Glutamatergic neuron (in vitro differentiated cells): ENCODE results near the gene SLC35F3. TPM values are rescaled to one million over a fixed set of nuclear protein-coding genes. Genes with fewer than 3 reads are reported as not detected.

ENCODE experiments used
- DNase-seq: peaks from one replicate; pipeline ENCODE4 v3.0.0; 2022
- H3K27ac Mint-ChIP-seq: one replicate; pipeline ENCODE4 v1.8.0; 2020; ENCODE audit warnings: mild to moderate bottlenecking, mixed read lengths, inconsistent platforms; ENCODE audit not compliant: unreplicated experiment
- H3K27me3 Mint-ChIP-seq: one replicate; pipeline ENCODE4 v1.8.0; 2020; ENCODE audit warnings: mild to moderate bottlenecking, moderate library complexity, mixed read lengths, inconsistent platforms; ENCODE audit not compliant: unreplicated experiment
- H3K36me3 Mint-ChIP-seq: one replicate; pipeline ENCODE4 v1.8.0; 2020; ENCODE audit warnings: mild to moderate bottlenecking, mixed read lengths, inconsistent platforms; ENCODE audit not compliant: unreplicated experiment
- H3K4me1 Mint-ChIP-seq: one replicate; pipeline ENCODE4 v1.8.0; 2020; ENCODE audit warnings: mild to moderate bottlenecking, low read depth, mixed read lengths, inconsistent platforms; ENCODE audit not compliant: unreplicated experiment
- H3K4me3 Mint-ChIP-seq: one replicate; pipeline ENCODE4 v1.8.0; 2020; ENCODE audit warnings: mild to moderate bottlenecking, mixed read lengths, inconsistent platforms; ENCODE audit not compliant: unreplicated experiment
- H3K9me3 Mint-ChIP-seq: one replicate; pipeline ENCODE4 v1.8.0; 2020; ENCODE audit warnings: mild to moderate bottlenecking, moderate library complexity, mixed read lengths, inconsistent platforms; ENCODE audit not compliant: unreplicated experiment
- CTCF ChIP-seq: fragments of 200-600 bp; sonication (generic); IDR thresholded peaks from one replicate; pipeline ENCODE4 v1.5.0; 2021; ENCODE audit not compliant: partially characterized antibody, unreplicated experiment
- total RNA-seq: library from RNA; stranded (reverse); fragmentation: NEBNext Ultra II Directional; extraction: Animal tissue kit (Norgen Biotek cat#: 25700); gene quantifications from one replicate; pipeline ENCODE4 v1.2.1, GENCODE V29; 2021; ENCODE audit not compliant: unreplicated experiment

The SLC35F3 gene
- total RNA-seq, 1 donor from 2014 or later, result 0.98 TPM

- Mint-ChIP-seq H3K4me3 (no peak overlapping the region), H3K27me3 (no peaks in the 10 kb centered on the region), H3K27ac (no peak overlapping the region), H3K4me1 (no peaks in the 10 kb centered on the region), H3K36me3 (no peaks in the 10 kb centered on the region), H3K9me3 (no peaks in the 10 kb centered on the region)
- DNase-seq, result no peak
- TF ChIP-seq CTCF, result no peak
These were observed 453.4 kb downstream of the SLC35F3 start for GRCh38 chr1:234357831-234358230.

DNA sequence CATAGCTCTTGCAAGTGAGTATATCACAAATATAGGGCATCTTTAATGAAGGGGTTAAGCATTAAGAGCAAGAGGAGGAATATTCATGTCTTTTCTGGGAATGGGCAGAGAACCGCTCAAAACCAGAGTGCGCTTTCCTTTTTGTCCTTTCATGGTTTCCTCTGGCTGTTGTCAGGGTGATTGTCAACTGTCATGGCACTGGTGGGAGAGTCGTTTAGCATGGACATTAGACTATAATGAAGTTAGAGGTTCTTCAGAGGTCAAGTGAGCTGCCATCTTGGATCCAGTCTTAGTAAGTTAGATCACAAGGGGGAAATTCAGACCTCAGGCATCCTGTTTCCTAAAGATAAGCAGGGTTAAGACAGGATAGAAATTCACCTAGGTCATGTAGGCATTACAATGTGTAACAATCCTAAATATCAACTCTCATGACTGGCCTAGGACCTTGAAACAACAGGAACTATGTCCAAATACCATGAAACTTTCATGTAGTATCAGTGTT, 456.7 kb downstream of the SLC35F3 start:
- H3K9me3 Mint-ChIP-seq, result no peaks in the 10 kb centered on the region
- TF ChIP-seq CTCF, result no peak
- DNase-seq, result no peak
- H3K27ac Mint-ChIP-seq, result no peak overlapping the region
- no peaks in the 10 kb centered on the region for H3K27me3 Mint-ChIP-seq
- no peaks in the 10 kb centered on the region for H3K36me3 Mint-ChIP-seq
- H3K4me3 Mint-ChIP-seq, result no peak overlapping the region
- no peaks in the 10 kb centered on the region for H3K4me1 Mint-ChIP-seq

DNA sequence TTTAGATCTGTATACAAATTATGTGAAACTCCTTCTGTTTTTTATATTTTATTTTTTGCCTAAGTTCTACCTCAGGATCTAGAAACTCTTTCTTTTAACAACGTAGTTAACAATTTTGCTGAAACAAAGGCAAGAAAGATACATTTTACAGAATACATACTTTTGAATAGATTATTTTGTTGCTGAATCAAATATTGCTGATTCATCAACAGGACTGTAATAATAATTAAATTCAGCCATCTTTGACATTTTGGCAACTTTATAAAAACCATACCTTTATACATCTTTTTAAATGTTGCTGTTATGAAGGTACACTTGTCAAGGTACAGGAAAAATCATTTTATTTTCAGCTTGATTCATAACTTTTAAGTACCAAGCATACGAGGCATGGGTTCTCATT, 458.1 kb downstream of the SLC35F3 start:
- H3K27ac Mint-ChIP-seq, result no peak overlapping the region
- no peaks in the 10 kb centered on the region for H3K27me3 Mint-ChIP-seq
- no peak for TF ChIP-seq CTCF
- no peak for DNase-seq
- H3K36me3 Mint-ChIP-seq, result no peaks in the 10 kb centered on the region
- no peak overlapping the region for H3K4me3 Mint-ChIP-seq
- no peaks in the 10 kb centered on the region for H3K9me3 Mint-ChIP-seq
- H3K4me1 Mint-ChIP-seq, result no peaks in the 10 kb centered on the region

- Mint-ChIP-seq H3K9me3 (peaks cover 3% of the 10 kb centered on the region), H3K4me1 (peaks cover 3% of the 10 kb centered on the region), H3K36me3 (no peaks in the 10 kb centered on the region), H3K27me3 (no peaks in the 10 kb centered on the region), H3K27ac (no peak overlapping the region), H3K4me3 (no peak overlapping the region)
- TF ChIP-seq CTCF, result no peak
- no peak for DNase-seq
These were observed 464.0 kb downstream of the SLC35F3 start for GRCh38 chr1:234368320-234369032.

DNA sequence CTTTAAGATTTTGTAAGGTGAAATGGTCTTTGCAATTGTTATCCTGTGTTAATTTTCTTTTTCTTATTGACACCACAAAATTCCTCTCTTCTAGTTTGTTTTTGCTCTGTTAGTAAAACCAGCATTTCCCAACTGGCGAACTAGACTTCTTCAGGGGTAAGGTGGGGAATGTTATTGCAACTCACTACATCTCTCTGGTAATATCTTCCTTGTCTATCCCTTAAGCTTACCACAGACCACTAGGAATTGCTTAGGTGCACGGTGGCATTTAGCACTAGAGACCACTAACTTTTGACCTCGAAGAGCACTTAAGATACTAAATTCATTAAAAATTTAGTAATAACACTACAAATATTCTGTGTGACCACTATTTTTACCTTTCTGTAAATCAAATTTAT, 464.6 kb downstream of the SLC35F3 start:
- Mint-ChIP-seq H3K9me3 (peaks cover 3% of the 10 kb centered on the region), H3K4me3 (no peak overlapping the region), H3K27me3 (no peaks in the 10 kb centered on the region), H3K27ac (no peak overlapping the region), H3K4me1 (peaks cover 3% of the 10 kb centered on the region), H3K36me3 (no peaks in the 10 kb centered on the region)
- no peak for TF ChIP-seq CTCF
- no peak for DNase-seq
